SK-N-SH (cell line): Measurements from ENCODE around the gene SIM2. TPM values are rescaled to one million over a fixed set of nuclear protein-coding genes. Genes with fewer than 3 reads are reported as not detected.

Source experiments
- CTCF ChIA-PET: fragments of 300-600, 350-600 bp; formaldehyde crosslinking; extraction: SDS; loops from one replicate; lab custom pipeline; 2021; lab: Yijun Ruan, JAX
- POLR2A ChIA-PET: fragments of 350-600 bp; sonication (Branson Sonifier 250); formaldehyde crosslinking; extraction: SDS; loops from one replicate; lab custom pipeline; 2020; ENCODE audit warnings: antibody characterized with exemption, inconsistent platforms; lab: Yijun Ruan, JAX
- DNase-seq: peaks from one replicate; pipeline ENCODE4 v3.0.0; 2012
- H2AFZ ChIP-seq: fragments of 200-600 bp; sonication (generic); 2 replicates; pipeline ENCODE4 v1.8.1; 2016; ENCODE audit warnings: antibody characterized with exemption, mild to moderate bottlenecking, low read depth
- H3F3A ChIP-seq: fragments of 200-600 bp; sonication (generic); replicated peaks from 2 replicates; pipeline ENCODE3; 2016; ENCODE audit warnings: antibody characterized with exemption, mild to moderate bottlenecking; ENCODE audit not compliant: insufficient read depth
- H3K27ac ChIP-seq, 2 experiments: fragments of 200-500 bp in 1 of 2; fragments of 200-600 bp in 1 of 2; sonication (Bioruptor generic) in 1 of 2; sonication (generic), shearing (Covaris generic) in 1 of 2; 2 replicates each; pipeline versions ENCODE4 v1.5.1 to v1.6.1; 2014 to 2016; ENCODE audit warnings: low read depth in 2 of 2, inconsistent platforms in 1 of 2, low read length in 1 of 2, mild to moderate bottlenecking in 1 of 2, mixed read lengths in 1 of 2
- H3K27me3 ChIP-seq: fragments of 200-600 bp; sonication (generic), shearing (Covaris generic); 2 replicates; pipeline ENCODE4 v1.6.1; 2016; ENCODE audit warnings: mixed run types; ENCODE audit not compliant: insufficient read depth
- H3K36me3 ChIP-seq, 2 experiments: fragments of 200-500 bp in 1 of 2; fragments of 200-600 bp in 1 of 2; sonication (Bioruptor generic) in 1 of 2; sonication (generic) in 1 of 2; replicated peaks in 1 of 2; 2 replicates each; pipeline versions ENCODE3 to v1.5.1; 2014 to 2016; ENCODE audit warnings: low read length in 1 of 2, mild to moderate bottlenecking in 1 of 2; ENCODE audit not compliant: insufficient read depth in 2 of 2, control insufficient read depth in 1 of 2
- H3K4me1 ChIP-seq, 2 experiments: fragments of 200-500 bp in 1 of 2; fragments of 200-600 bp in 1 of 2; sonication (Bioruptor generic) in 1 of 2; sonication (generic), shearing (Covaris generic) in 1 of 2; 2 replicates each; pipeline versions ENCODE4 v1.5.1 to v1.6.1; 2014 to 2016; ENCODE audit warnings: low read depth in 1 of 2, low read length in 1 of 2, mixed run types in 1 of 2; ENCODE audit not compliant: insufficient read depth in 2 of 2, control insufficient read depth in 1 of 2
- H3K4me2 ChIP-seq: fragments of 200-600 bp; sonication (generic), shearing (Covaris generic); 2 replicates; pipeline ENCODE4 v1.6.1; 2017; ENCODE audit warnings: mixed run types
- H3K4me3 ChIP-seq, 2 experiments: fragments of 200-500 bp in 1 of 2; fragments of 200-600 bp in 1 of 2; sonication (Bioruptor generic) in 1 of 2; sonication (generic), shearing (Covaris generic) in 1 of 2; 2 replicates each; pipeline versions ENCODE4 v1.5.1 to v1.8.1; 2014 to 2016; ENCODE audit warnings: low read depth in 2 of 2, inconsistent platforms in 1 of 2, low read length in 1 of 2, mild to moderate bottlenecking in 1 of 2, mixed read lengths in 1 of 2, moderate library complexity in 1 of 2
- H3K79me2 ChIP-seq: fragments of 200-600 bp; sonication (generic); 2 replicates; pipeline ENCODE4 v1.8.1; 2017; ENCODE audit warnings: mild to moderate bottlenecking; ENCODE audit not compliant: insufficient read depth
- H3K9ac ChIP-seq: fragments of 200-600 bp; sonication (generic); 2 replicates; pipeline ENCODE4 v1.6.1; 2017; ENCODE audit warnings: mixed run types
- H3K9me2 ChIP-seq: fragments of 200-600 bp; sonication (generic); 2 replicates; pipeline ENCODE4 v1.6.1; 2017; ENCODE audit warnings: mixed run types
- H3K9me3 ChIP-seq: fragments of 200-600 bp; sonication (generic); 2 replicates; pipeline ENCODE4 v1.6.1; 2017; ENCODE audit warnings: mixed run types, mild to moderate bottlenecking, moderate library complexity
- H4K20me1 ChIP-seq: fragments of 200-600 bp; sonication (generic); 2 replicates; pipeline ENCODE4 v1.6.1; 2017; ENCODE audit warnings: mild to moderate bottlenecking, mixed run types; ENCODE audit not compliant: insufficient read depth
- ELF1 ChIP-seq: IDR thresholded peaks from 2 replicates; pipeline ENCODE4 v1.4.0; 2012
- EP300 ChIP-seq, 2 experiments: IDR thresholded peaks; 2 replicates each; pipeline versions ENCODE4 v1.4.0 to v1.6.1; 2012; ENCODE audit warnings: borderline replicate concordance in 1 of 2, low read depth in 1 of 2, low read length in 1 of 2
- EZH2phosphoT487 ChIP-seq: fragments of 200-600 bp; sonication (generic); IDR thresholded peaks from 2 replicates; pipeline ENCODE4 v1.6.1; 2017; ENCODE audit warnings: low read depth, mixed run types, mild to moderate bottlenecking, antibody characterized with exemption, moderate library complexity, borderline replicate concordance
- JUND ChIP-seq: IDR thresholded peaks from 2 replicates; pipeline ENCODE4 v1.4.0; 2012
- MXI1 ChIP-seq: IDR thresholded peaks from 2 replicates; pipeline ENCODE4 v1.6.1; 2012; ENCODE audit warnings: mild to moderate bottlenecking, low read depth, low read length, improper control_type of control experiment
- NFIC ChIP-seq: IDR thresholded peaks from 2 replicates; pipeline ENCODE4 v1.4.0; 2012; ENCODE audit warnings: borderline replicate concordance
- NRF1 ChIP-seq: IDR thresholded peaks from 2 replicates; pipeline ENCODE4 v1.6.1; 2012; ENCODE audit warnings: low read depth, mild to moderate bottlenecking, low read length
- RCOR1 ChIP-seq: fragments of 150-350 bp; IDR thresholded peaks from 2 replicates; pipeline ENCODE4 v1.6.1; 2017; ENCODE audit warnings: antibody characterized with exemption, low read length
- RFX5 ChIP-seq: IDR thresholded peaks from 2 replicates; pipeline ENCODE4 v1.6.1; 2012; ENCODE audit warnings: mild to moderate bottlenecking, improper control_type of control experiment, low read length
- TCF12 ChIP-seq: IDR thresholded peaks from 2 replicates; pipeline ENCODE4 v1.4.0; 2012
- WGBS: methylation state at CpG from one replicate; pipeline ENCODE4 v1.1.6; 2017; ENCODE audit warnings: low lambda C conversion rate; 5-methylcytosine and 5-hydroxymethylcytosine counted together
- polyA plus RNA-seq, 3 experiments: library from polyadenylated mRNA; depleted of rRNA; stranded (reverse); fragments of >200 nt; gene quantifications; 2 replicates each; pipeline ENCODE4 v1.2.3, GENCODE V29; 2012
- TF ChIP-seq, protein P1 (sequence below): IDR thresholded peaks from 2 replicates; pipeline ENCODE4; 2012
- TF ChIP-seq, protein P2 (sequence below): fragments of 150-350 bp; IDR thresholded peaks from 2 replicates; pipeline ENCODE4 v1.6.1; 2017; ENCODE audit warnings: antibody characterized with exemption, low read length, low read depth, borderline replicate concordance

SIM2 gene
- polyA plus RNA-seq, 1 of the 3 experiments (the other 2 are of a cell fraction), result not detected

DNA sequence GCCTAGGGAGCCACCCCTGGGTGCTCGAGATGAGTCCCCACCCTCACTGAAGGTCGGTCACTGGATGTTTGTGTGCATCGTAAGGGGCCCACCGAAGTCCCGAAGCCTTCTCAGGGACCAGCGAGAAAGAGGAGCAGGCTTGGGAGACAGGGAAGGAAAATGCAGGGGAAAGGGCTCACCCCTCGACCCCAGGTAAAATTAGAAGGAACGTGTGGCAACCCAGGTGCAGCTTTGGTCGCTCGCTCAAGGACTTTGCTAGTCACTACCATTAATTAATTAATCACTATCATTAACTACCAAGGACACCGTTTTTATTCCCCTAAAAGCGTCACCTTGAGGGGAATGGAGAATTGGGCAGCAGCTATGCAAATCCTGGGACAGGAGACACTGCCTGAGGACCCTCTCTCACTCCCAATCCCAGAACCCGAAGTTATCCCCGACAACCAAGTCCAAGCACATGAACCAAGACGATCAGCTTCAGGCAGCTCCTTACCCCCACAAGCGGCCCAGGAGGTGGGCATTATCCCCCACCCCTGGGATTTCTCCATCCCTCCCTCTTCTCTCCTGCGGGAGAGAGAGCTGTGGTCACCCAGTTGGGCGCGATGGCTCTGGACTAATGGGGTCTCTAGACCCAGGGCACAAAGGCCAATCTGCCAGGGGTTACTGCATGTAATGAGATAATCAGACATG, 4.2 kb upstream of the SIM2 start:
- Histone ChIP-seq H3K9me3 (no peaks in the 10 kb centered on the region), H3K4me2 (no peak overlapping the region), H3K27ac (no peak overlapping the region), H3F3A (no peaks in the 10 kb centered on the region), H3K79me2 (no peaks in the 10 kb centered on the region), H3K4me1 (no peaks in the 10 kb centered on the region; a peak in 1 of 4 replicates), H3K36me3 (no peaks in the 10 kb centered on the region), H2AFZ (no peak overlapping the region), H3K9ac (no peak overlapping the region), H3K27me3 (peaks cover 98% of the 10 kb centered on the region), H3K9me2 (no peaks in the 10 kb centered on the region), H3K4me3 (no peak overlapping the region), H4K20me1 (peaks cover 23% of the 10 kb centered on the region; the same call in 1 of the 2 replicates)
- ChIA-PET POLR2A (no interaction called here), CTCF (interaction anchor here (1.1 kb wide), 1 partner anchor 64 kb away, joined by 3 read pairs; no protein-coding TSS in a partner anchor)
- 12% methylated on average over 19 of the region's 19 CpGs for WGBS
- TF ChIP-seq NFIC (no peak), EP300 (IDR thresholded peaks at IDR 0.05; ENCODE audit: borderline replicate concordance in 1 of 2, low read depth in 1 of 2, low read length in 1 of 2) (no peak), EZH2phosphoT487 (peak; percentile 70; the same call in 1 of the 2 replicates)
- TF ChIP-seq, protein P1, sequence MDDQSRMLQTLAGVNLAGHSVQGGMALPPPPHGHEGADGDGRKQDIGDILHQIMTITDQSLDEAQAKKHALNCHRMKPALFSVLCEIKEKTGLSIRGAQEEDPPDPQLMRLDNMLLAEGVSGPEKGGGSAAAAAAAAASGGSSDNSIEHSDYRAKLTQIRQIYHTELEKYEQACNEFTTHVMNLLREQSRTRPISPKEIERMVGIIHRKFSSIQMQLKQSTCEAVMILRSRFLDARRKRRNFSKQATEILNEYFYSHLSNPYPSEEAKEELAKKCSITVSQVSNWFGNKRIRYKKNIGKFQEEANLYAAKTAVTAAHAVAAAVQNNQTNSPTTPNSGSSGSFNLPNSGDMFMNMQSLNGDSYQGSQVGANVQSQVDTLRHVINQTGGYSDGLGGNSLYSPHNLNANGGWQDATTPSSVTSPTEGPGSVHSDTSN, result no peak
- DNase-seq, result peak; percentile 33

DNA sequence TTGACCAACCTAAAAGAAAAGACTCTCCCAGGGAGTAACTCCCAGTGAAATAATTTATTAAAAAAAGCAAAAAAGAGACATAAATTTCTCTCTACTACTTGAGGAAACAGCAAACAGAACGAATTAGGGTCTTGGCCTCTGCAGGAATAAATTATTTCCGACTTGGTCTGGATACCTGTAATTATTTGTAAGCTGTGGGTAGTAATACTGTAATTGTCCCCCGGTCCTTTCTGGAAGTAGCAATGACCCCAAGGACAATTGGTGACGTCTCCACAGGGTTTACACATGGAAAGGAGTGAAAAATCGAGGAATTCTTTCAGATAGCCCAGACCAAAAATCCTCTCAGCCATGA, 3.7 kb upstream of the SIM2 start:
- 10% methylated on average over 5 of the region's 5 CpGs for WGBS
- TF ChIP-seq, protein P1, result no peak
- peaks cover 23% of the 10 kb centered on the region; the same call in 1 of the 2 replicates for H4K20me1 ChIP-seq
- CTCF ChIA-PET, result interaction anchor here (1.1 kb wide), 1 partner anchor 65 kb away, joined by 3 read pairs; no protein-coding TSS in a partner anchor
- H3F3A ChIP-seq, result no peaks in the 10 kb centered on the region
- H3K9me3 ChIP-seq, result no peaks in the 10 kb centered on the region
- peaks cover 98% of the 10 kb centered on the region for H3K27me3 ChIP-seq
- POLR2A ChIA-PET, result no interaction called here
- H3K4me1 ChIP-seq, result peaks cover 0 to under 1% of the 10 kb centered on the region in 2 experiments; a peak in 2 of 4 replicates
- no peak overlapping the region for H3K4me2 ChIP-seq
- H3K4me3 ChIP-seq, result no peak overlapping the region
- H2AFZ ChIP-seq, result no peak overlapping the region
- H3K9me2 ChIP-seq, result no peaks in the 10 kb centered on the region
- DNase-seq, result no peak
- H3K36me3 ChIP-seq, result no peaks in the 10 kb centered on the region
- H3K9ac ChIP-seq, result no peak overlapping the region
- H3K27ac ChIP-seq, result no peak overlapping the region
- H3K79me2 ChIP-seq, result no peaks in the 10 kb centered on the region

DNA sequence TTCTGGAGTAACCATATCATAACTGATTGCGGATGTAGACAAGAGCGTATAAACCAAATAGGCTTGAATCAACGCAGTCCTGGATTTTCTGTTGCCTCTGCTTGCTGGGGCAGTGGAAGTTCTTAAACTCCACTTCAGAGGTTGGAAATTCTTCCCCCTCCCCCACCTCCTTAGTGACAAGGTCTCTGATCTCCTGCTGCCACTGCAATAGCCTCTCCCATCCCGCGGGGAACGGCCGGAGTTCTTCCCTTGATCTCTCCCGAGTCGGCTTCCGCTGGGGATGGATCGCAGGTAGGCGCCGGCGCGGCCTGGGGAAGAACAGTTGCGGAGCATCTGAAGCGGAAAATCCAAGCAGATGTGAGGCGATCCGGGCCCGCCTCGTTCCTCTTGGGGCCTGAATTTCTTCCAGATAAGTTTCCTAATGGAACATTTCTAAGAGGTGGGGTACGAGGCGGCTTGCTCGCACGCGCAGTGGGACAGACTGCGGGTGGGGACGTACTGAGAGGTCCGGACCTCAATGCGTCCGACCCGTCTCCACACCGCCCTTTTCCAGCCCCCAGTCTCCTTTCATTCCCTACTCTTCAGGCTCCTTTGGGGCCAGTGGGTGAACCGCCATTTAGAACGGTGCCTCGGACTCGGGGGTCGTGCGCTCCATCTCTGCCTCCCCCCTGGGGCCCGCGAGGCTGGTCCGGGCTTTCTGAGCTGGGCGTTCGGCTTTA, 3.1 kb upstream of the SIM2 start:
- no peak overlapping the region for H3K4me3 ChIP-seq
- ChIA-PET CTCF (interaction anchor here (1.1 to 1.3 kb wide), 2 partner anchors 65 kb away, joined by 3 to 5 read pairs; no protein-coding TSS in a partner anchor), POLR2A (no interaction called here)
- H3K4me1 ChIP-seq, result peaks cover 0 to 6% of the 10 kb centered on the region in 2 experiments; a peak in 2 of 4 replicates
- peaks cover 98% of the 10 kb centered on the region for H3K27me3 ChIP-seq
- H3K36me3 ChIP-seq, result no peaks in the 10 kb centered on the region
- peak; percentile 41 for DNase-seq
- no peaks in the 10 kb centered on the region for H3K79me2 ChIP-seq
- H3K9me3 ChIP-seq, result no peaks in the 10 kb centered on the region
- H3K9ac ChIP-seq, result no peak overlapping the region
- no peaks in the 10 kb centered on the region for H3F3A ChIP-seq
- WGBS, result 14% methylated on average over 43 of the region's 44 CpGs
- TF ChIP-seq ELF1 (no peak), RCOR1 (no peak), EZH2phosphoT487 (no peak), MXI1 (no peak), NRF1 (no peak), RFX5 (no peak), TCF12 (no peak), JUND (no peak)
- TF ChIP-seq, protein P2, sequence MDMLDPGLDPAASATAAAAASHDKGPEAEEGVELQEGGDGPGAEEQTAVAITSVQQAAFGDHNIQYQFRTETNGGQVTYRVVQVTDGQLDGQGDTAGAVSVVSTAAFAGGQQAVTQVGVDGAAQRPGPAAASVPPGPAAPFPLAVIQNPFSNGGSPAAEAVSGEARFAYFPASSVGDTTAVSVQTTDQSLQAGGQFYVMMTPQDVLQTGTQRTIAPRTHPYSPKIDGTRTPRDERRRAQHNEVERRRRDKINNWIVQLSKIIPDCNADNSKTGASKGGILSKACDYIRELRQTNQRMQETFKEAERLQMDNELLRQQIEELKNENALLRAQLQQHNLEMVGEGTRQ, result no peak
- H3K27ac ChIP-seq, result no peak overlapping the region
- H3K4me2 ChIP-seq, result no peak overlapping the region
- H4K20me1 ChIP-seq, result peaks cover 23% of the 10 kb centered on the region; the same call in 1 of the 2 replicates
- H3K9me2 ChIP-seq, result no peaks in the 10 kb centered on the region
- H2AFZ ChIP-seq, result no peak overlapping the region
